Measurements from ENCODE around the gene ADARB1.
A peak's percentile ranks its signal among the peaks of the same experiment; 100 is the strongest.
"Not testable (repeated sequence)": the region's sequence is repeated elsewhere in the genome, so short reads cannot be mapped to it uniquely, and the experiment has no call there.

Gene ADARB1

GRCh38 chr21:45132841-45133573, 58.6 kb downstream of the ADARB1 start:
- DNase-seq (ENCODE audit: low read depth in 1 of 2, low spot score in 1 of 2), result no peak

- not testable (repeated sequence) for DNase-seq (ENCODE audit: low read depth in 1 of 2, low spot score in 1 of 2)
These were observed 59.3 kb downstream of the ADARB1 start for GRCh38 chr21:45133574-45134278.

- no peak for DNase-seq (ENCODE audit: low read depth in 1 of 2, low spot score in 1 of 2)
These were observed 60.1 kb downstream of the ADARB1 start for GRCh38 chr21:45134279-45135076.

- DNase-seq (ENCODE audit: low read depth in 1 of 2, low spot score in 1 of 2), result no peak
These were observed 60.7 kb downstream of the ADARB1 start for GRCh38 chr21:45135122-45135521.

- no peak for DNase-seq (ENCODE audit: low read depth in 1 of 2, low spot score in 1 of 2)
These were observed 61.5 kb downstream of the ADARB1 start for GRCh38 chr21:45135868-45136267.

- DNase-seq (ENCODE audit: low read depth in 1 of 2, low spot score in 1 of 2), result no peak
These were observed 62.1 kb downstream of the ADARB1 start for GRCh38 chr21:45136500-45136899.

GRCh38 chr21:45136927-45137611, 62.7 kb downstream of the ADARB1 start:
- peak in 1 of 2 donors; percentile 58 for DNase-seq (ENCODE audit: low read depth in 1 of 2, low spot score in 1 of 2)

- no peak for DNase-seq (ENCODE audit: low read depth in 1 of 2, low spot score in 1 of 2)
These were observed 63.2 kb downstream of the ADARB1 start for GRCh38 chr21:45137612-45137937.

- DNase-seq (ENCODE audit: low read depth in 1 of 2, low spot score in 1 of 2), result peak; percentile 41 to 55
These were observed 64.0 kb downstream of the ADARB1 start for GRCh38 chr21:45138199-45139002.

- not testable (repeated sequence) for DNase-seq (ENCODE audit: low read depth in 1 of 2, low spot score in 1 of 2)
These were observed 64.6 kb downstream of the ADARB1 start for GRCh38 chr21:45139003-45139360.

GRCh38 chr21:45139473-45139872, 65.1 kb downstream of the ADARB1 start:
- DNase-seq (ENCODE audit: low read depth in 1 of 2, low spot score in 1 of 2), result no peak

- peak in 1 of 2 donors; percentile 32 for DNase-seq (ENCODE audit: low read depth in 1 of 2, low spot score in 1 of 2)
These were observed 66.1 kb downstream of the ADARB1 start for GRCh38 chr21:45140346-45140940.

GRCh38 chr21:45140944-45141343, 66.6 kb downstream of the ADARB1 start:
- not testable (repeated sequence) for DNase-seq (ENCODE audit: low read depth in 1 of 2, low spot score in 1 of 2)

- no peak for DNase-seq (ENCODE audit: low read depth in 1 of 2, low spot score in 1 of 2)
These were observed 67.1 kb downstream of the ADARB1 start for GRCh38 chr21:45141507-45141906.

- DNase-seq (ENCODE audit: low read depth in 1 of 2, low spot score in 1 of 2), result no peak
These were observed 68.3 kb downstream of the ADARB1 start for GRCh38 chr21:45142469-45143308.

- no peak for DNase-seq (ENCODE audit: low read depth in 1 of 2, low spot score in 1 of 2)
These were observed 69.5 kb downstream of the ADARB1 start for GRCh38 chr21:45143855-45144254.

- no peak for DNase-seq (ENCODE audit: low read depth in 1 of 2, low spot score in 1 of 2)
These were observed 70.8 kb downstream of the ADARB1 start for GRCh38 chr21:45145146-45145545.

- DNase-seq (ENCODE audit: low read depth in 1 of 2, low spot score in 1 of 2), result not testable (repeated sequence)
These were observed 71.5 kb downstream of the ADARB1 start for GRCh38 chr21:45145846-45146245.

GRCh38 chr21:45146306-45146705, 71.9 kb downstream of the ADARB1 start:
- DNase-seq (ENCODE audit: low read depth in 1 of 2, low spot score in 1 of 2), result no peak
